ENCODE results near the gene SLC35F4. TPM values are rescaled to one million over a fixed set of nuclear protein-coding genes. Genes with fewer than 3 reads are reported as not detected.
A peak's percentile ranks its signal among the peaks of the same experiment; 100 is the strongest.

The SLC35F4 gene
- total RNA-seq, 4 donors from 2014 or later = 1.5 to 4.0 (median 1.6) TPM

DNA sequence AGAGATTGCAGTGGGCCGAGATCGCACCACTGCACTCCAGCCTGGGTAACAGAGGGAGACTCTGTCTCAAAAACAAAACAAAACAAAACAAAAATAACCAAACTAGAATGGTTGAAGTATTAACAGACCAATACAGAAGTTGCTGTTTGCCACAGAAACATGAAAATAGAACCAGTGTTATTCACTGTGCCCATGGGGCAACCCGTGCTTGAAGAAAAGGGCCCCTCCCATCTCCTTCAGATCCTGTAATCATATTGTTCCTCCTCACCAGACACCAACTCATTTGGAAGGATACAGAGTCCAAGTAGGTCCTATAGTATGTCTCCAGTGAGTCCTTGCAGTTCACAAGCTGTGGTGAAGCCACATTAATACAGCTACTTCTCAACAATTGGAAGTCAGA is 30.9 kb downstream of the SLC35F4 start:
- 54 to 57% methylated on average over 3 of the region's 3 CpGs for WGBS, 2 donors
- H3K27ac ChIP-seq = peak overlapping the region; percentile 85 to 91 (median 89)
- no peaks in the 10 kb centered on the region for H3K27me3 ChIP-seq
- no peaks in the 10 kb centered on the region for H3K36me3 ChIP-seq
- peak in 1 of 2 donors; percentile 8 for DNase-seq
- no peaks in the 10 kb centered on the region for H3K9me3 ChIP-seq
- TF ChIP-seq POLR2A (IDR thresholded peaks at IDR 0.05) = no peak
- TF ChIP-seq, protein P1, sequence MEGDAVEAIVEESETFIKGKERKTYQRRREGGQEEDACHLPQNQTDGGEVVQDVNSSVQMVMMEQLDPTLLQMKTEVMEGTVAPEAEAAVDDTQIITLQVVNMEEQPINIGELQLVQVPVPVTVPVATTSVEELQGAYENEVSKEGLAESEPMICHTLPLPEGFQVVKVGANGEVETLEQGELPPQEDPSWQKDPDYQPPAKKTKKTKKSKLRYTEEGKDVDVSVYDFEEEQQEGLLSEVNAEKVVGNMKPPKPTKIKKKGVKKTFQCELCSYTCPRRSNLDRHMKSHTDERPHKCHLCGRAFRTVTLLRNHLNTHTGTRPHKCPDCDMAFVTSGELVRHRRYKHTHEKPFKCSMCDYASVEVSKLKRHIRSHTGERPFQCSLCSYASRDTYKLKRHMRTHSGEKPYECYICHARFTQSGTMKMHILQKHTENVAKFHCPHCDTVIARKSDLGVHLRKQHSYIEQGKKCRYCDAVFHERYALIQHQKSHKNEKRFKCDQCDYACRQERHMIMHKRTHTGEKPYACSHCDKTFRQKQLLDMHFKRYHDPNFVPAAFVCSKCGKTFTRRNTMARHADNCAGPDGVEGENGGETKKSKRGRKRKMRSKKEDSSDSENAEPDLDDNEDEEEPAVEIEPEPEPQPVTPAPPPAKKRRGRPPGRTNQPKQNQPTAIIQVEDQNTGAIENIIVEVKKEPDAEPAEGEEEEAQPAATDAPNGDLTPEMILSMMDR (IDR thresholded peaks at IDR 0.05) = no peak
- intact Hi-C loops (cut with DNase I) = no loop called here
- H3K4me1 ChIP-seq = peaks cover 46 to 54% of the 10 kb centered on the region in 2 donors
- H3K4me3 ChIP-seq (replicated peaks in 1 of 3) = no peak overlapping the region

DNA sequence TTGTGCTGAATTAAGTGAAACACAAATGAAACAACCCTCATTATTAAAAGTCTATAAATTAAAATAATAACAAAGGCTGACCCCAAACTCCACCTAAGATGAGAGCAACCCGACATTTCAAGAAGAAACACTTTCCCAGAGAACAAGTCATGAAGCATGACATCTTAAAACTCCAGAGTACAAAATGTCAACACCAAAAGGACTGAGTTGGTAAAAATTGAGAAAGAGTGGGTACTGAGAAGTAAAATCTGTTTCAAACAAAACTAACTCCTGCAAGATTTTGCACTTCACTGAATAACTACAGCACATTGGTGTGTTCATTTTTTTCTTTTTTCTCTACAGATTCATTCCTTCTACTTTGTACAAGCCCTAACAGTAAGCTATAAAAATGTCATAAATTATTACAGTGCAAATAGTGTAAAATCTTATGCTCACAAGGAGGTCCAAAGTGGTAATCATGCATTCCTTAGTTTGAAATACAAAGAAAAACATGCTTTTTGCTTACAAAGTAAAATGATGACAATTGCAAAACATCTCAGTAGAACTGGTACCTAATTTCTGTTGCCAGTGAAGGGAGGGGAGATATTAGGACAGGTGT is 31.8 kb downstream of the SLC35F4 start:
- Histone ChIP-seq H3K27ac (peak overlapping the region; percentile 85 to 91 (median 89)), H3K27me3 (no peaks in the 10 kb centered on the region), H3K9me3 (no peaks in the 10 kb centered on the region), H3K4me3 (replicated peaks in 1 of 3) (no peak overlapping the region), H3K4me1 (peaks cover 46 to 48% of the 10 kb centered on the region in 2 donors), H3K36me3 (no peaks in the 10 kb centered on the region)
- TF ChIP-seq POLR2A (IDR thresholded peaks at IDR 0.05) = no peak
- TF ChIP-seq, protein P1 (IDR thresholded peaks at IDR 0.05) = no peak
- WGBS, 2 donors = 11 to 21% methylated on average over 1 of the region's 1 CpG
- DNase-seq = no peak
- intact Hi-C loops (cut with DNase I) = no loop called here

DNA sequence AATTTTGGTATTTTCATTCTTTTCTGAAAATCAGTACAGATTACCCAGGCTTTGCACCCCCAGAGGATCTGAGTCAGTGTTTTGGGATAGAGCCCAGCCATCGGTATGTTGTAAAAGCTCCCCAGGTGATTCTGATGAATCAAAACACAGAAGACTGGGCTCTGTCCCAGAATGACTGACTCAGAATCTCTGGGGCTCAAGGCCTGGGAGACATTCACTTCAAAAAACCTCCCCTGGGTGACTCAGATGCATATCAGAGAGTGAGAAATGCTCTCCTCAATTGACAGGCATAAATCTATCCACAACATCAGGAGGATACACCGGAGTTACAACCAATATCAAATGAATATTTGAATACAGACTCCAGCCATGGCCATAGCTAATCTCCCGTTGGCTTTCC is 32.6 kb downstream of the SLC35F4 start:
- peak in 1 of 2 donors; percentile 12 for TF ChIP-seq POLR2A (IDR thresholded peaks at IDR 0.05)
- TF ChIP-seq, protein P1 (IDR thresholded peaks at IDR 0.05) = no peak
- no peaks in the 10 kb centered on the region for H3K9me3 ChIP-seq
- 22% methylated on average over 3 of the region's 3 CpGs for WGBS, 2 donors
- no peaks in the 10 kb centered on the region for H3K36me3 ChIP-seq
- H3K4me3 ChIP-seq (replicated peaks in 1 of 3) = no peak overlapping the region
- H3K27ac ChIP-seq = peak overlapping the region; percentile 85 to 91 (median 89)
- DNase-seq = peak; percentile 83 to 87
- intact Hi-C loops (cut with DNase I) = no loop called here
- no peaks in the 10 kb centered on the region for H3K27me3 ChIP-seq
- peaks cover 46 to 48% of the 10 kb centered on the region in 2 donors for H3K4me1 ChIP-seq

DNA sequence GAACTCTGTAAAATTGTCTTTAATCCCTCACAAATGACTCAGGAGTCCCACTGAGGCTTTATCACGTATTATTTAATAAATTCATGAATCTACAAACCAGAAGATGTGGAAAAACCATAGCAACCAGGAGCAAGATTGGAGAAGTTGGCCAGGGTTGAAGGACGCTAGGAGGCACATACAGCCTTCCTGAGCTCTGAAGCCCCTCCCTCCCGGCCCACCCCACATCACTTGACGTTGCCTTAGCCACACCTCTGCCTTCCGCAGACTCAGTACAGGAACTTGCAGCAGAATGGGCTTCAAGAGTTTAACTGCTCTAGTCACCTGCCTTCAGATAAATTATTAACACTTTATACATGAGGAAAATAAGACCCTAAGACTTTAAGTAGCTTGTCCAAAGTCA is 33.9 kb downstream of the SLC35F4 start:
- peak; percentile 26 to 35 for DNase-seq
- H3K4me1 ChIP-seq = peaks cover 46 to 48% of the 10 kb centered on the region in 2 donors
- H3K4me3 ChIP-seq (replicated peaks in 1 of 3) = no peak overlapping the region
- no peaks in the 10 kb centered on the region for H3K36me3 ChIP-seq
- intact Hi-C loops (cut with DNase I) = no loop called here
- peak overlapping the region in 2 of 3 donors; percentile 77 to 85 for H3K27ac ChIP-seq
- 41 to 42% methylated on average over 5 of the region's 5 CpGs for WGBS, 2 donors
- TF ChIP-seq, protein P1 (IDR thresholded peaks at IDR 0.05) = no peak
- no peak for TF ChIP-seq POLR2A (IDR thresholded peaks at IDR 0.05)
- H3K9me3 ChIP-seq = no peaks in the 10 kb centered on the region
- H3K27me3 ChIP-seq = no peaks in the 10 kb centered on the region

DNA sequence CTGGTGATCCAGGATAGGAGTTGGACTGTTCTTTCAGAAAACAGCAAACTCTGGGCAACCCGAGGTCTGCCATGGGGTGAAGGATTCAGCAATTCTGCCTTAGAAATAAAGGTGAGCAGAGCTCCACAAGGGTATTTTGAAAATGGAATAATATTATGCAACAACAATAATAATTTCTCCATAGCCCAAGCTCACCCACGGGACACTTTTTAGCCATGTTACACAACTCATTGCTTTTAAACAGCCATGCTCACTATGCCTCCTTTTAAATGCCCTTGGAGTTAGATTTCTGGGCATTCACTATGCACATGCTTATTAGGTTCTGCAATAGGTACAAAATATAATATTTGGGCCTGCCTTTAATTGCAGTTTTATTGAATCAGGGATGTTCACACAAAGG is 37.2 kb downstream of the SLC35F4 start:
- no peak for DNase-seq
- H3K36me3 ChIP-seq = no peaks in the 10 kb centered on the region
- H3K27me3 ChIP-seq = no peaks in the 10 kb centered on the region
- no peak overlapping the region for H3K27ac ChIP-seq
- WGBS, 2 donors = 86 to 93% methylated on average over 2 of the region's 2 CpGs
- H3K9me3 ChIP-seq = no peaks in the 10 kb centered on the region
- intact Hi-C loops (cut with DNase I) = no loop called here
- no peak overlapping the region for H3K4me3 ChIP-seq (replicated peaks in 1 of 3)
- TF ChIP-seq, protein P1 (IDR thresholded peaks at IDR 0.05) = no peak
- no peak for TF ChIP-seq POLR2A (IDR thresholded peaks at IDR 0.05)
- peaks cover 26 to 38% of the 10 kb centered on the region in 2 donors for H3K4me1 ChIP-seq

Data from thyroid gland (tissue), 4 donors.